ENCODE measurements around the gene GRM1.

Gene GRM1

GRCh38 chr6:146106532-146106931 is 77.7 kb downstream of the GRM1 start:
- no peak for TF ChIP-seq CTCF (conservative IDR thresholded peaks at IDR 0.05; ENCODE audit: control insufficient read depth, insufficient read depth, low read depth, low read length)
- H3K4me3 ChIP-seq (ENCODE audit: control insufficient read depth, low read depth, low read length): no peak overlapping the region
- DNase-seq (ENCODE audit: low read depth): no peak

- DNase-seq (ENCODE audit: low read depth): no peak
- no peak for TF ChIP-seq CTCF (conservative IDR thresholded peaks at IDR 0.05; ENCODE audit: control insufficient read depth, insufficient read depth, low read depth, low read length)
- no peak overlapping the region for H3K4me3 ChIP-seq (ENCODE audit: control insufficient read depth, low read depth, low read length)
Observed at GRCh38 chr6:146110990-146111389, 82.1 kb downstream of the GRM1 start.

GRCh38 chr6:146111881-146112450 is 83.1 kb downstream of the GRM1 start:
- H3K4me3 ChIP-seq (ENCODE audit: control insufficient read depth, low read depth, low read length): no peak overlapping the region
- DNase-seq (ENCODE audit: low read depth): peak; percentile 0
- TF ChIP-seq CTCF (conservative IDR thresholded peaks at IDR 0.05; ENCODE audit: control insufficient read depth, insufficient read depth, low read depth, low read length): no peak

GRCh38 chr6:146113084-146113623 is 84.3 kb downstream of the GRM1 start:
- TF ChIP-seq CTCF (conservative IDR thresholded peaks at IDR 0.05; ENCODE audit: control insufficient read depth, insufficient read depth, low read depth, low read length): no peak
- no peak overlapping the region for H3K4me3 ChIP-seq (ENCODE audit: control insufficient read depth, low read depth, low read length)
- no peak for DNase-seq (ENCODE audit: low read depth)

- DNase-seq (ENCODE audit: low read depth): no peak
- no peak for TF ChIP-seq CTCF (conservative IDR thresholded peaks at IDR 0.05; ENCODE audit: control insufficient read depth, insufficient read depth, low read depth, low read length)
- no peak overlapping the region for H3K4me3 ChIP-seq (ENCODE audit: control insufficient read depth, low read depth, low read length)
Observed at GRCh38 chr6:146123616-146124015, 94.8 kb downstream of the GRM1 start.

GRCh38 chr6:146127447-146128215 is 98.8 kb downstream of the GRM1 start:
- H3K4me3 ChIP-seq (ENCODE audit: control insufficient read depth, low read depth, low read length): no peak overlapping the region

More at GRCh38 chr6:146127447-146128215, 98.8 kb downstream of the GRM1 start:
- DNase-seq (ENCODE audit: low read depth): no peak
- no peak for TF ChIP-seq CTCF (conservative IDR thresholded peaks at IDR 0.05; ENCODE audit: control insufficient read depth, insufficient read depth, low read depth, low read length)
